CD4-positive, alpha-beta T cell treated with Interleukin-10 for 1 hour (primary cell): Measurements from ENCODE around the gene DRGX.

Source experiments
- DNase-seq: peaks from one replicate; pipeline ENCODE4 v3.0.0-alpha.2; 2020

The DRGX gene

DNA sequence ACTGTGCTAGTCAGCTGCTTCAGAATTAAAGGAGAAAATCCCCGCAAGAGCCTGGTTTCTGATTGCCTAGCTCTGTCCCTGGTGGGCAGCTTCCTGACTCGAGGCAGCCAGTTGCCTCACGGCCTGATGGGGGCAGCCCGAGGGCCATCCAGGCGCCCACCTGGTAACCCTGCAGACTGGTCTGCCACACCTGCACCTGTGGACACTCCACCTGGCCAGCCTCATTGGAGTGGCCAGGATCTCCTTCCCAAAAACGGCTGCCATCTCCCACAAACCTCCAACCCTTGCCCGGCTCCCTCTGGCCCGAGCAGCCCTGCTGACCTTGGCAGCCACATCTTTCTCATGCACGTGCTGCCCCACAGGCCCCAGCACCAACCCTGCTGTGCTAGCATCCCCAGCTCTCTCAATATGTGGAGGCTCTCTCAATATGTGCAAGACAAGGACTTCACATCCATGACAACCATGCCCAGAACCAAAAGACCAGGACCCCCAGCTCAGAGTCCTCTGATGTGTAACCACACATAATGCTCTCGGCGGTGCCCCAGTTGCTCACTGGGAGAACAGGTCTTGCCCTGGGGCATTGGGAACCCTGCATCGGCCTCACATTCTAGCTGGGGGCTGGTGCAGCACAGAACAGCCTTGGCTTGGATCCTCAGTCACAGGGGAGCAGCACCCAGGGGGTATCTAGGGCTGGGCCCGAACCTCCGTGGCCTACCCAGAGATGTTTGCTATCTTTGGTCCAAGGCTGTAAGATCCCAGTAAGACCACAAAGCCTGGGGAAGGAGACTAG, 14.6 kb downstream of the DRGX start:
- DNase-seq = no peak

DNA sequence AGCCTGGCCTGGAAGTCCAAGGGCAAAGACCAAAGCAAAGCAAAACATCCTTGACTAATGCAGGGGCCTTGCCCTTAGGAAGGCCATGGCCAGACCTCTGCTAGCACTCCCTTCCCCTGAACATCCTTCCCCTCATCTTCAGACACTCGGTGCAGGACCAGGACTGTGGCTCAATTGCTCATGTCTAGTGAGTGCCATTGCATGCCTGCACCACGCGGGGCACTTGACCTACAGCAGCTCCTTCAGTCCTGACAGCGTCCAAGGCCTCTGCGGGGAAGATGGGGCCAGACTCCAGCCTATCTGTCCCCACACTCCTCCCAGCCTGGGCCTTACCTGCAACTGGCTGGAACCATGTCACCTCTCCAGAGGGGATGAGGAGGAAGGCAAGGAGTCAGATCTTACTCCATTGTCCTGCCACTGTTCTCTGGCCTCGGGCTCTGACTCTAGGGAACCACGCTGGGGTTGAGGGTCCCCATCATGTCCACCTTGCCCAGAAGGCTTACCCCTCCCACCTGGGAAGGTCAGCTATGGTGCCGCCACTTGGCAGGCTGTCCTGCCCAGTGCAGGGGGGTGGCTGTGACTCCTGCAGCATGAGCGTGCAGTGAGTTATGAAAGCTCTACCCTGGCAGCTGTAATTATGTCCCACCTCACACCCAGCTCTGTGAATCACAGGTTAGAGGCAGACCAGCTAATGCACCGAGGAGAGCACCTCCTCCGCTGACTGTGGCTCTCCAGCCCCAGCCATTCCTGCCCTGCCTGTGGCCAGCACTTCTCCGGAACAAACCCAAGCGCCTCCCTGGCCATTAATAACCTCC, 16.1 kb downstream of the DRGX start:
- no peak for DNase-seq

DNA sequence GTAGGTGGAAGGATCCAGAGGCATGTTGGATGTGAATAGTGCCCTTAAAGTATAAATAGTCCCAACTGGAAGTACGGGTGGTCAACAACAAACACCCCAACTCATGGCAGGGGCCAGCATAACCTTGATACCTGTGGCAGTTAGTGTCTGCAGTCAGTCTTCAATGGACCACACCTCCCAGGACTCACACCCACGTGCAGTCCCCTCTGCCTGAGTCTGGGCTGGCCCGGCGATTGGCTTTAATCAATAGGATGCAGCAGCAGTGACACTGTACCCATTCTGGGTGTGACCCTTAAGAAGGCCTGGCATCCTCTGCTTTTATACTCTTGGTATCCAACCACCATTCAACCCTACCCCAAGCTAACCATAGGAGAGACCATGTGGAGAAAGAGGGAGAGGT, 18.6 kb downstream of the DRGX start:
- DNase-seq = no peak

DNA sequence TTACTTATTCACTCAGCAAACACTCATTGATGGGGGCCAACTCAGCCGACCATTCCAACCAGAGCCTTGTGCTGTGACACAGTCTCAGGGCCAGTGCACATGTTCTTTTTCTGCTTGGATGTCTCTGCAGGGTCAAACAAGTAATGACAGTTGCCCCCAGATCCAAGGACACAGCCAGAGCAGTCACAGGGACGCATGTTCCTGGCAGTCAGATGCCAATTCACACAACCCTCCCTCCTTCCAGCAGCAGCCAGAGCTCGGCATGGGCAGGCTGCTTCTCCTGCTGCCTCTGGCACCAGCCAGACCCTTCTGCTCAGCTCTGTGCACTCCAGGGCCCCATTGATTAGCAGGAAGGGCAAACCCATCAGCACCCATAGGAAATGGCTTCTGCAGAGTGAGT, 20.3 kb downstream of the DRGX start:
- DNase-seq = no peak

DNA sequence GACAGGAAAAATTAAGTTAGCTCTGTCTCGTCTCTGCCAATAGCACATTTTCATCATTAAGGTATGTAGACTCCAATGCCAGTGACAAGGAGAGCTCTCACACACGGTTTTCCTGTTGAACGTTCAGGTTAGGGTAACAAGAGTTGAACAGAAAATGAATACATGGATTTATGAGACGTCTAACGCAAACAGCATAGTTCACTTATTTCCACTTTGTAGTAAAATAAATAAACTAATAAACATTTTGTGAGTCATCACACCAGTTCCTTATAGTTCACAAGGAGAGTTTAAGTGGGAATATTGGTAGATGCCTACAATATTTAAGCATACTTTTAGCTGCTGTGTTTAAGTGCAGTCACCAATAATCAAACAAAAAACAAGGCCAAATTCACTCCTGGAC, 21.1 kb downstream of the DRGX start:
- DNase-seq = no peak

DNA sequence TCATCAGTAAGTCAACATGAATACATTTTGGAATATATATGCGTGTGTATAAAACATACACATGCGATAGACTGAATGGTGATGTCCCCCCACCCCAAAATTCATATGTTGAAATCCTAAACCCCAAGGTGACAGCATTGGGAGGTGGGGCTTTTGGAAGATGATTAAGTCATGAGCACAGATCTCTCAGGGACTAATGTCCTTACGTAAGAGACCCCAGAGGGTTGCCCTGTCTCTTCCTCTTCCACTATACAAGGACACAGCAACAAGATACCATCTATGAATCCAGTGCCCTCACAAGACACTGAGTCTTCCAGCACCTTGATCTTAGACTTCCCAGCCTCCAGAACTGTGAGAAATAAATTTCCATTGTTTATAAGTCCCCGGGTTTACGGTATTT, 22.5 kb downstream of the DRGX start:
- no peak for DNase-seq

DNA sequence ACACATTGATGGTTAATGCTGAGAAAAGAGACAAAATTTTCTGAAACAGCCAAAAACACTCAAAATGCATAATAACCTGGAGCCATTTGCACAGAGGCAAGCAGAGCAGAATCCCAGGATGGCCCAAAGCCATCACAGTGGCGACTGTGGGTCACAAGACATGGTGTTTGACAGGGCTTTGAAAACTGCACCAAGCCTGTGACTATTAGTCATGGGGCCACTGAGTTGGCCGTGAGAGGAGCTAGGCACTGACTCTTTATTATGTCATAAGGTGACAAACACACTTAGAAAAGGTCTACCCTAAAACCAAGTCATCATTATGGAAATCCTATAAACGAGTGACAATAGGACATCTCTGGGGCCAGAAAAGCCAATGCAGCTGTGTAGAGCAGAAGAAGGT, 23.9 kb downstream of the DRGX start:
- no peak for DNase-seq

DNA sequence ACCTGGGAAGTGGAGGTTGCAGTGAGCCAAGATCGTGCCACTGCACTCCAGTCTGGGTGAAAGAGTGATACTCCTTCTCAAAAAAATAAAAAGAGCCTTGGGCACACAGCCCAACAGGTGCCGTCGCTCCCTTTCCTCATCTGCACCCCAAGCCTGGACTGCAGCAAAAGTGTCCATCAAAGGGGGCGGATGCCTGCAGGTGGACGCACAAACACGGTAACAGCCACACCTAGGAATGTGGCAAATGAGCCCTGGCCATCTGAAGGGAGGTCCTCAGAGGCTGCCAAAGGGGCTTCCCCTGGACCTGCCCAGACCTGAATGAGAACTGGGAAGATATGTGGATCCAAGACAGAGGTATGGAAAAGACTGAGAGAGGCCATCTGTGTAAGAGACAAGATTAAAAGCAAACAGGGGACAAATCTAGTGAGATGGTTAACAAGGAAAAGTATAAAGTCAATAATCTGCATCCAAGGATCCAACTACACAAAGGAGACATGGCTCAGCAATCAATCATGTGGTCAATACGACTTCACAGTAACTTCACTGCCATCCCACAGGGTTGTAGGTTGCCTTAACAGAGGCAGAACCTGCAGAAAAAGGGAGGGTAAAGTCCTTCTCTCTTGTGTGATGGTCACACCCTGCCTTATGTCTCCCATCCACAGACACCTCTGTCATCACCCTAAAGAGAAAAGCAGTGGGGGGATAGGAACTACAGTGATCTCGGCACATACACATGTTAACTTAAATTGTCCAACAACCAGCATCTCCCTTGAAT, 25.4 kb downstream of the DRGX start:
- no peak for DNase-seq

DNA sequence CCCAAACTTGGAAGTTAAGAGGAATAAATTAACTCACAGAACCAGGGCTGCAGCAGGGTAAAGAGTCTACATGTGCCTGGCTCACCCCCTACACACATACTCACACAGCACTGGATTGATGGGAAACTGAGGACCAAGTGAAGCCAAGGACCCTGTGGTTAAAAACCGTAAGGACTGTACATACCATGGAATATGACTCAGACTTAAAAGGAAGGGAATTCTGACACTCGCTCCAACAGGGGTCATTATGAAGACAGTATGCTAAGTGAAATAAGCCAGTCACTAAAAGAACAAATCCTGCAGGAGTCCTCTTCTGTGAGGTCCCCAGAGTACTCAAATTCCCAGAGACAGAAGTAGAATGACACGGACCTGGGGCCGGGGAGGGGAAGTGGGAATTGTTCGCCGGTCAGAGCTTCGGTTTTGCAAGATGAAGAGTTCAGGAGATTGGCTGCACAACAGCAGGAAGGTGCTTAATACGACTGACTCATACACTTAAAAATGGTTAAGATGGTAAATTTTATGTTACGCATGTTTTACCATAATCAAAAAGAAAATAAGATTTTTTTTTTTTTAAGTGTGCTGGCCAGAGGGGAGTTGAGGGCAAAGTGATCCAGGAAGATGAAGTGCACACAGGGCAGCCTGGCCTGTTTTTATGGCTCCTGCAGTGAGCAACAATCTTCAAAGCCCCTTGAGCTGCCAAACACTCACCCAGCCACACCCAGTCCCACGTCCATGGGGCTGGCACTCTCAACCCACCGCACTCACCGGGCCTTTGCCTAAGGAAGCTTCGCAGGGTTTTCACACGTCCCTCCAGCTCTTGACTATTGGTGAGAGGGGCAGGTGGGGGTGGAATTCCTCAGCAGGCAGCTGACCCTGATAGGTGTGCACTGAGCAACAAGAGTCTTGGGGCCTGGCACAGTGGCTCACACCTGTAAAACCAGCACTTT, 26.4 kb downstream of the DRGX start:
- no peak for DNase-seq

DNA sequence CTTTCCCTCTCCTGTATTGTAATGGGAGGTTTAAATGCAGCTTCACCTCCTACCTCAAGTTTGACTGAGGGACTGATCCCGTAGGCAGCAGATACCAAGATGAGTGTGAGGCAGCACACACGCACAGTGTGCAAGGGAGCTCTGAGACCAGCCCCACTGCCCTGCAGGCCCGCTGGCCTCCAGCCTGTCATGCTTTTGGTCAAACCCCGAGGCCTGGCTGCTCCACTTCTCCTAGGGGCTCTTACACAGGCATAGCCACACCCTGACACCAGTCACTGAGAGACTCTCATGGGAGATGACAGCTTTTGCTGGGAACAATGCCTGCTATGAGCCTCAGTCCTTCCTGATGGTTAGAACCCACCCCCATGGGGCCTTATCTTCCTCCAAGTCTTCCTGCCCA, 27.6 kb downstream of the DRGX start:
- DNase-seq = no peak

DNA sequence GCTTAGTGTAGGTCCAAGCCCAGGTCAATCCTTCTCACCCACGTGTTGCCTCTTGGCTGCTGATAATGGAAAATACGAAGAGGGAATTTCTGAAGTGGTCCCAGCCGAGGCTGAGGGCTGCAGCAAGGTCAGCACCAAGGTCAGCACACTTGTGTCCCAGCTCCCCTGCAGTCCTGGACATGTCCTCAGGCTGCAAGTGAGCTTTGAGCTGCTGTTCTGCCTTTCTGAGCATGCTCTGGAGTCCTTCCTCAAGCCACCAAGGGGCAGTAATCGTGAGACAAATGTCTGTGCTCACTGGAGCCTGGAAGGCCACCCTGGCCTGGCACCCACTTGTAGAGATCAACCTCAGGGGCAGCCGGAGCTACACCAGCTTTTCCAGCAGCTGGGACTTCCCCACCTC, 28.3 kb downstream of the DRGX start:
- DNase-seq = no peak

DNA sequence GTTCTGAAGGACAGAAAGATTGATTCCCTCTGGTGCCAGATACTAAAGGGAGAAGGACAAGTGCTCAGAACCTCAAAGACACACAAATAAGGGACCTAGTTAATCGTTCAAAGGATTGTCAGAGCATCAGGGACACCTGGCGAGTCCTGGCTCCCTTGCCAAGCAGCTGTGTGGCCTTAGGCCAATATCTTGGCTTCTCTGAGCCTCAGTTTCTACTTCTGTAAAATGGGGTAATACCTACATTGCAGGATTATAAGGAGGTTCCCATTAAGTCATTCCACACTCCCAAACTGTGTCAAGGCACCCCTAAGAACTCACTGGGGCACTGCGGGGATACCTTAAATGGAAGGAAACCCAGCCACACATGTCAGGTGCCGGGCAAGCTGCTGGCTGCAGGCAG, 29.4 kb downstream of the DRGX start:
- DNase-seq = no peak

DNA sequence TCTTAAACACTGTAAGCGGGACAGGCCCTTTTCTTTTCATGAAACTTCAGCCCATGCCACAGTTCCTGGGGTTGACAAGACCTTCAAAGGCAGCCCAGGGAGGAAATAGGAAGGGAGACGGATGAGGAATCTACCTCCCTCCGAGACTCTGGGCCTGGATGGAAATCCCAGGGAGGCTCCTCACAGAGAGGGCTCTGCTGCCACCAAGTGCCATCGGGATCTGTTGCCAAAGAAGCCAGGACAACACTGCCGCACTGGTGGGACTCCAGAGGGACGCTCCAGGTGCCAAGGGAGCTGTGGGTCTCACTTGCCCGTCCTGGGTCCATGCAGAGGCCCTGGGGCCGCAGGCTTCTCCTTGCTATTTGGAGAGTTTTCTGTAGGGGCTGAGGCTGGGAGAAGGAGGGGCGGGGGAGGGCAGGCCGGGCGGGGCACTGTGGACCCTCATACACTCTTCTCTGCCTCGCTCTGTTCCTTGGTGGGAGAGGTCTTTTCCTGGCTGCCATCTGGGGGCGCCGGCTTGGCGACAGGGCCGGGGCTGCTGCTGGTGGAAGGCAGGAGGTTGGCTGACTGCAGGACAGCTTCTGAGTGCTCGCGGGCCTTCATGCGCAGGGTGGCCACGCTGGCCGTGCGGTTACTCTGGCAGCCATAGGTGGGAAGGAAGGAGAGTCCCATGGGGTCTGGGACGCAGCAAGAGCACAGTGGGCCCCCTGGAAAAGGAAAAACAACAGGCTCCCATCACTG, 30.0 kb downstream of the DRGX start:
- DNase-seq = no peak

DNA sequence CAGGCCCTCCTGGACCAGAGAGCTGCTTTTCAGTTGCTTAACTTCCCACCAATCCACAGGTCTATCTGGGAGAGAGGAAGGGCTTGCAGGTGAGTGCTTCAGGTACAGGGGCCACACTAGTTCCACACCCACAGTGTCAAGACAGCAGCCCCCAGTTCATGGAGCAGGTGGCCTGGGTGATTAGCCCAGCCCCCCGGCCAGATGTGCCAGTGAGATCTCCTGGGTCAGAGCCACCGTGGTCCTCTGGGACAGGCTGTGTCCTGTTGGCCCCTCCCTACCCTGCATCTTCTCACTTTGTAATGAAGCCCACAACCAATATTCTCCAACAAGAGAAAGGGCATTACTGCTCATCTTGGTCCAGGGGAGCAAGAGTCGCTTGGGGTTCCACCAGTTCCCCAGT, 30.6 kb downstream of the DRGX start:
- DNase-seq = no peak

DNA sequence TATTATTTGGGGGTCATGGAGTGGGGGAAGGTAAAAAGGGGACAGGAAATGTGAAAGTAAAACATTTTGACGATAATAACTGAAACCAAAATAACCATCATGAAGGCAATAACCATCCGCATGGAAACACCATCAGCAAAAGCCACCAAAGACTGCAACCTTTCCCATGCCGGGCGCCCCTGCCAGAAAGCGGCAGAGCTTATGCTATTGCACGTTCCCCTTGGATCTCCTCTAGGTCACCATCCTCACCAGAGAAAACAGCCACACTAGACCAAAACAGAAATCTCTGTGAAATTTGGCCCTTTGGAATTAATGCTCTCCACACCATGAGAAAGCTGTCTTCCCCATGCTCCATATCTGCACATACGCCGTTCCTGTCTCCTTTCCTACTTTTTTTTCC, 31.1 kb downstream of the DRGX start:
- DNase-seq = no peak

DNA sequence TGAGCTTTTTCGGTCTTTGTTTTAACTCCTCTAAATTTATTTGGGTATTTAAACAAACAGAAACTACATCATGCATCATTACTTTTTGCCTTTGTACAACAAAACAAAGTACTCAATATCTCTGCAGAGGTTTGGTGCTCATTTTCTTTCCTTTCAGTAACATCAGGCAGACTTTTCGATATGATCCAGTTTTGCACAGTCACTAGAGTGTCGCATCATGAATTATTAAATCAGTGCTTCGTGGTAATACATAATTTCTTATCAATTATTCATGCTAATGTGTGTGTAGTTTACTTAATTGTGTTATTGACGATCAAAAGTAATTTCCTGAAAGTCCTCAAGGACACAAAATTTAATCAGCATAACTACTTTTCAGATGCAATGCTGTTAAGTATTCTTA, 31.8 kb downstream of the DRGX start:
- DNase-seq = no peak

DNA sequence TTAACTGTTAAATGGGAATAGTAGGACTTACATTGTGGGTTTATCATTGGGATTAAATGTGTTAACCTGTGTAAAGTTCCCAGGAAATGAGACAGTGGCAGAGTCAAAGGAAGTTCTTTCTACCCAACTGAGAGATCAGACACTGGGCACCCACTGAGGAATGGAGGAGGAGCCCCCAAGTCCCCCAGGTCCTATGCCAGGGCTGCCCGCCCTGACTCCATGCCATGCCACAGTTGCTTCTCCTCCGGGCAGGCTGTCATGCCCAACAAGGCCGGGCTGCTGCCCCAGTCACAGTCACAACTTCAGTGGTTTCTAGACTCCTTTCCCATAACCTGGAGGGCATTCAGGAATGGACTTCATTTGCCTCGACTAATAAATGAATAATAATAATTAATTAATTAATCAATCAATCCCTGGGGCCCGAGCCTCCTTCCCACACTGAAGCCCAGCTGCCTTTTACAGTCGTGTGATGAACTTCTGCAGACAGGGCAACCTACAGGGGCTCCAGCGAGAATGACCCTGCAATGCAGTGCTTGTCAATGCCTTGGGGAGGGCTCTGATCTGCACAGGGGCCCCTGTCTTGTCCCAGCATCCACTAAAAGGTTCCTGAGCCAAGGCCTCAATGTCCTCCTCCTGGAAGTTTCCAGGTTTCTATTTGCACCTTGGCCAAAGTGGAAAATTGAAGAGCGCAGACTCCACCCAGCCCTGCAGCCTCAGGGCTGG, 32.4 kb downstream of the DRGX start:
- DNase-seq = no peak

DNA sequence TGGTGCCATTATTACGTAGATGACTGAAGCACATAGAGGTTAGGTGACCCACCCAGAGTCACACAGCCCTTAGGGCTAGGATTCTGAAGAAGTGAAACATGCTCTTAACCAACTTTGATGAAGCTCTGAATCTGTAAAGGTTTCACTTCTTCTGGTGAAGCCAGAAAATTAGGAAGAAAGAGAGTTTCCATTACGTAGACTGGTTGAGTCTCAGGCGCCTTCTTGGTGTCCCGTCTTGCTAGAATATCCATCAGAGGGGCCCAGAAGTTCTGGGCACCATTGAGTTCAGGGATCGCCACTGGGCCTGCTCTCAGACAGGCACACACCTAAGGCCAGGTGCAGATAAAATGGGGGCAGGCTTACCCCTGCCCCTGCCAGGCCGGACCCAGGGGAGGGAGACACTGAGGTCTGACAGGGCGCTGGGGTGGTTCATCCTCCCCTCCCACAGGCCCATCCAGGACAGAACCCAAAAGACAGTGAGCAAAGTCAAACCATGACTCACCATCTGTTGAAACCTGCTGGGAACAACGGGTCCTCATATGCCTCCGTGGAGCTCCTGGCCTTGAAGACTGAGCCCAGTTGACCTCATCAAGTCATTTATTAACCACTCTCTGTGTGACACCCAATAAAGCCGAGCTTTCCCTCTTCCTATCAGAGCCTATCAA, 33.2 kb downstream of the DRGX start:
- peak; percentile 3 for DNase-seq

DNA sequence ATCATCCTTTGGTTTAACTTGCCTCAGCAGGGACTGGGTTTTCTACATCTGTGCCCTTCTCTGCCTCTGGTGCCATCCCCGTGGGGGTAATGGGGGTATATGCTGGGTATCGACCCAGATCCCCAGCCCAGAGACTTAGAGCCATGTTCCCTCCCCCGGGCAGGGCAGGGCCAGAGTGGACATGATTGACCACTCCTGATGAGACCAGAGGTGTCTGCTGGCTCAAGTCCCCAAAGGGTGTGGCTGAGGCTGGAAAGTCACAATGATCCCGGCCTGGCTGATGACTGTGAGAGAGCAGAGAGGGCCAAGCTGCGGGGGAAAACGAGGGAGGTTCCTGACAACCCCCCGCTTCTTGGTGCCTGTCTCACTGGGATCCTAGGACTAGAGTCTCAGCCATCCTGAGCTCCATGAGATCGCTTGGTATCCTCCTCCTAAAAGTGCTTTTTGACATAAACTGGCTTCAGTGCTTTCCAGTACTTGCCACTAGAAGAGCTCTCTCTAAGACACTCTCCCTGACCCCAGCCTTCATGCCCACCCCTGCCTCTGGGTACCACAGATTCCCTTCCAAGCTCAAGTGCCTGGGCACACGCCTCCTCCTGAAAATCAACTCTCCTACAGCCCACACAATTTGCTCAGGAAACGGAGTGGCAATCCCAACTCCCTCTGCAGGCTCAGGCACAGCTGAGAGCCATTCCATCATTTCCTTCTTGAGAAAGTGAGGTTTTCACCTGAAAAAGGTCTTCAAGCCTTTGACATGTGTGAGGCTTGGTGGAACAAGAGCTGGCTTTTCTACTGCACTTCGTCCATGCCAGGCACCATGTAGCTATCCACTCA, 33.9 kb downstream of the DRGX start:
- no peak for DNase-seq

DNA sequence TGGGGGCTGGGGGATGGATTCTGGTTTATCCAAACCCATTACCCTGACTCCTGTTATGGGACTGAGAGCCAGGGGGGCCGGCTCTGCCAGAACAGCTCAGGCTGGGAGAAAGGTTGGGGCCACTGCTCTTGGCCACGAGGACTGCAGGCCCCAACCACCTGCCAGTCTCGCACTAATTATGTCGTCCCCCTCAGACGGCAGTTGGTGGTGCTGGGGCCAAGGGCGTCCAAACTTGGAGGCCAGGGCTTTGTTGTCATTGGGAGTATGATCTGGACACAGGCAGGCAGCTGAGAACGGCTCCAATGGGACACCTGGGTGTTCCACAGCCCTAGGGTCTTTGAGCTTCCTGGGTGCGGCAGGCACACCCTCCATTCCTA, 34.7 kb downstream of the DRGX start:
- no peak for DNase-seq
